HG02981 (cell line): Measurements from ENCODE around the gene COQ8B.
"Not testable (repeated sequence)": the region's sequence is repeated elsewhere in the genome, so short reads cannot be mapped to it uniquely, and the experiment has no call there.

Experiments
- ATAC-seq: cut with Tn5 transposase; IDR thresholded peaks from one replicate; pipeline ENCODE4 v1.9.1; 2021; ENCODE audit warnings: mild to moderate bottlenecking, moderate library complexity; ENCODE audit not compliant: unreplicated experiment

The COQ8B gene

DNA sequence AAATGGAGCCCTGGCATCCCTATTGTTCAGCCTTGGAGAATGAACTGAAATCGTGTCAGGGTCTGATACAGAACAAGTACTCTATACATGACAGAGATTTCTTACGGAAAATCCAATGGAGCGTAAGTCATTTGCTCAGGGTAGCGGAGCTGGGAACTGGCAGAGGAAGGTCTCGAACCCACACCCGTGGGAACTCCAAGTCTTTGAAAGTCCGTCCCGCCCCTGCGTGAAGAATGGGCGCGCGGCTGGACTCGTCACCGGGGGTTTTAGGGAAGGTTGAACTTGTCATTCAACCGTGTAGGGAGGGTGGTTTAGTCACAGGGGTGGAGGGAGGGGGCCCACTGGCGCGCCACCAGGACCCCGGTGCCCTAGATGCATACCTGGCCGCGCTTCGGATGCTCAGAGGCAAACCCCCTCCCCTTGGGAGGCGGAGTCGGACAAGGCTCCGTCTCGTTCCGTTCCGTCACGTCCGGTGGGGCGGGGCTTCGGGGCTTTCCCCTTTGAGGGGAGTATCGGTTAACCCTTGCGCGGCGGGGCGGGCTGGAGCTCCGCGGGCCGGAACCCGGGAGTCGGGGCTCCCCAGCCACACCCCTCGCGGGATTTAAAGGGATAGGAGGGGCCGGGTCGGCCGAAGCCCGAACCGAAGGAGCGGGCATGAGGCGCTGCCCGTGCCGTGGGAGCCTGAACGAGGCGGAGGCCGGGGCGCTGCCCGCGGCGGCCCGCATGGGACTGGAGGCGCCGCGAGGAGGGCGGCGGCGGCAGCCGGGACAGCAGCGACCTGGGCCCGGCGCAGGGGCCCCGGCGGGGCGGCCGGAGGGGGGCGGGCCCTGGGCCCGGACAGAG lies at the start of gene COQ8B, which contains the start of gene ITPKC:
TSS of gene COQ8B (minus strand) at position 405 of the 843 bp plus-strand sequence. CDS start 2,254 bp downstream, outside the sequence.
TSS of gene ITPKC (plus strand) at position 631 of the 843 bp plus-strand sequence. CDS start at position 655, 24 bp downstream.
- peak; percentile 57 for ATAC-seq

- ATAC-seq, result not testable (repeated sequence)
Measured at GRCh38 chr19:40766385-40766784, 49.7 kb upstream of the COQ8B start.

DNA sequence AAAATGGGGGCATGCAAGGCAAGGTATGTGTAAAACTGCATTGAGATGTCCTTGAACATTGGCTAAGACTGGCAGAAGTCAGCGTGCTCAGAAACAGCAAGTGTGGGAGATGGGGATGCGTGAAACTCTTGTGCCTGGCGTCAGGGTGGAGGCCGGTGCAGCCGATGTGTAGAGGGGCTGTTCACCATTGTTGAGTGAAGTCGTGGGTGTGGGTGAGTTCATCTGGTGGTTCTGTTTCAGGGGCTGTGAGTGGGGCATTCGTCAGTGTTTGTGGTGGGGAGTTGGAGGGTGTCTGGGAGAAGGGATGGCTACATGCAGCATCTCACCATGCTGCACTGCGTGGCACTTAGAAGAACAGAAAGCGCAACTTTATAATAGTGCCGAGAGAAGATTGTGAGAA lies 47.3 kb upstream of the COQ8B start:
- ATAC-seq, result no peak

DNA sequence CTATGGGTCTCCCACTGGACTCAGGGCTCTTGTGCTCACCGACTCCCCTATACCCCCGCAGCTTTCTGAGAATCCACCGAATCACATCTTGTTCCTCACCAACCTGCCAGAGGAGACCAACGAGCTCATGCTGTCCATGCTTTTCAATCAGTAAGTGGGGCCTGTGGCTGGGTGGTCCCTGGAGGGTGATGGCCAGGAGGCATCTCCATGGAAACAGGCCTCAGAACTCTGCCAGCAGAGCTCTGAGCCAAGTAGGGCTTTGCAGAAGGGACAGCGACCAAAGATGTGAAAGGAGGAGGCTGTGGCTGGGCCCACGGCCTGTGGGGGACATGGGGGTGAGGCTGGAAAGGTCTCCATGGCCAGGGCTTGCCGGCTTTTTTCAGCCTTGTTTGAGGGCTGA lies 46.8 kb upstream of the COQ8B start:
- ATAC-seq, result no peak

DNA sequence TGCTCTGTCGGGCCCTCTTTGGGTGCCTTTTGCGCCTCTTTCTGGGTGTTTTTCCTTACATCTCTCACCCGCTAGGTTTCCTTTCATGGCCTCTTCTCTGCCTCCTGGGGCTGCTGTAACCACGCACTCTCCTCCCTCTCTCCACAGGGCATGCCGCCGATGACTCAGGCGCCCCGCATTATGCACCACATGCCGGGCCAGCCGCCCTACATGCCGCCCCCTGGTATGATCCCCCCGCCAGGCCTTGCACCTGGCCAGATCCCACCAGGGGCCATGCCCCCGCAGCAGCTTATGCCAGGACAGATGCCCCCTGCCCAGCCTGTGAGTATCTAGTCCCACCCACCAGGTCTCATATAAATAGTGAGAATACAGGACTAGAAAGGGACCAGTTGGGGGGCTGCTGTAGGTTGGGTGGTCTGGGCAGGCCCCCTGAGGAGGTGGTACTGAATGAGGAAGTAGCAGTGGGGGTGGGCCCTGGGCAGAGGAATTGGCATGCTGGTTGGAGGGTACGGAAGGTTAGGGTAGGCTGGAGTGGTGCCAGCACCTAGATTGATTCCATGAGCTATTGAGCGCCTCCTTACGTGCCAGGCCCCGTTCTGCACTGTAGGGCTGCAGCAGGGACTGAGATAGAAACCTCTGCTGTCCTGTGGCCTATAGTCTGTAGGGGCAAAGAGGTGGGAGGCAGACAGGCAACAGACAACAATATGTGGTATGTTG lies 46.2 kb upstream of the COQ8B start:
- no peak for ATAC-seq

GRCh38 chr19:40759352-40759751 lies 42.7 kb upstream of the COQ8B start:
- ATAC-seq, result no peak

- ATAC-seq, result no peak
Measured at GRCh38 chr19:40758491-40758890, 41.8 kb upstream of the COQ8B start.

DNA sequence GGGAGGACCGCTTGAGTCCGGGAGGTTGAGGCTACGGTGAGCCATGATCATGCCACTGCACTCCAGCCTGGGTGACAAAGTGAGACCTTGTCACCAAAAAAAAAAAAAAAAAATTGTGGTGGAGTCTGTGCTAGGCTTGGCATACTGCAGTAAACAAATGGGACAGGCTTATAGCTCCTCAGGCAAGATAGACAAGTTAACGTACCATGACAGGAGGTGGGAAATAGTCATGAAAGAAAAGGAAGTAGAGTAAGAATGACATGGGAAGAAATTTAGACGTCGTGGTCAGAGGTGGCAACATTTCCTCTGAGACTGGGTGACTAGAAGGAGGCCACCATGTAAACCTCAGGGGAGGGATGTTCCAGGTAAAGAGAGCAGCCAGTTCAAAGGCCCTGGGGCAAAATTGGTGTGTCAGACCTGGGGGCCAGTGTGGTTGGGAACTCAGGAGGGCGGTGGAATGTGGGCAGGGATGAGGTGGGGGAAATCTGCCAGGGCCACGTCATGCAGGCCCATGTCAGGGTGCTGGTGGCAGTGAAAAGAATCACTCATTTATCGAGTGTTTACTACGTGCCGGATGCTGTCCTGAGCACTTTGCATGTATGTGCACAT lies 39.9 kb upstream of the COQ8B start:
- ATAC-seq, result no peak

DNA sequence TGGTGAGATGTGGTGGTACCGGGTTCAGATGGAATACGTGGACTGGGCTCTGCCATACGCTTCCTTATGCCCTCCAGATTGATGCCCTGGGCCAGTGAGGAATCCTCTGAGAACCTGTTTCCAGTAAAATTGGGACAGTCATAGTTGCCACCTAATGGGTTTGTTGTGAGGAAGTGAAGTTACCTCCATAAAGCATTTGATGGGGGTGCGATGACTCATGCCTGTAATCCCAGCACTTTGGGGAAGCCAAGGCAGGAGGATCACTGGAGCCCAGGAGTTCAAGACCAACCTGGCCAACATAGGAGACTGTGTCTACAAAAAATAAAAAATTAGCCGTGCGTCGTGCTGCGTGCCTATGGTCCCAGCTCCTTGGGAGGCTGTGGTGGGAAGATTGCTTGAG lies 39.1 kb upstream of the COQ8B start:
- no peak for ATAC-seq

DNA sequence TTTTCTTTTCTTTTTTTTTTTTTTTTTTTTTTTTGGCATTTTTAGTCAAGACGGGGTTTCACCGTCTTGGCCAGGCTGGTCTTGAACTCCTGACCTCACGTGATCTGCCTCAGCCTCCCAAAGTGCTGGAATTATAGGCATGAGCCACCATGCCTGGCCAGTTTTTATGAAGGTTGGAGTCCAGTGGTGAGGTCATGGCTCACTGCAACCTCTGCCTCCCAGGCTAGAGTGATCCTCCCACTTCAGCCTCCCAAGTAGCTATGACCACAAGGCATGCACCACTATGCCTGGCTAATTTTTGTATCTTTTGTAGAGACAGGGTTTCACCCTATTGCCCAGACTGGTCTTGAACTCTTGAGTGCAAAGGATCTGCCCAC lies 38.5 kb upstream of the COQ8B start:
- no peak for ATAC-seq

- ATAC-seq, result no peak
Measured at GRCh38 chr19:40754611-40755247, 38.0 kb upstream of the COQ8B start.

DNA sequence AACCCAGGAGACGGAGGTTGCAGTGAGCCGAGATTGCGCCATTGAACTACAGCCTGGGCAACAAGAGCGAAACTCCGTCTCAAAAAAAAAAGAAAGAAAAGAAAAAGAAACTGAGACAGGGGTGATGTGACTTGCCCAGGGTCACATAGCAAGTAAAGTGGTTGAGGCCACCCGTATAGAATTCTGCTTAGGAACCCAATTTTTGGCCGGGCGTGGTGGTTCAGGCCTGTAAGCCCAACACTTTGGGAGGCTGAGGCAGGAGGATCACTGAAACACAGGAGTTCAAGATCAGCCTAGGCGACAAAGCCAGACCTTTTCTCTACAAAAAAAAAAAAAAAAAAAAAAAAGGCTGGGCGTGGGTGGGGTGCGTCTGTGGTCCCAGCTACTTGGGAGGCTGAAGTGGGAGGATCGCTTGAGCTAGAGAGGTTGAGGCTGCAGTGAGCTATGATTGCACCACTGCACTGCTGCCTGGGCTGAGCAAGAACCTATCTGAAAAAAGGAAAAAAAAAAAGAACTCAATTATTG lies 35.6 kb upstream of the COQ8B start:
- ATAC-seq, result no peak

DNA sequence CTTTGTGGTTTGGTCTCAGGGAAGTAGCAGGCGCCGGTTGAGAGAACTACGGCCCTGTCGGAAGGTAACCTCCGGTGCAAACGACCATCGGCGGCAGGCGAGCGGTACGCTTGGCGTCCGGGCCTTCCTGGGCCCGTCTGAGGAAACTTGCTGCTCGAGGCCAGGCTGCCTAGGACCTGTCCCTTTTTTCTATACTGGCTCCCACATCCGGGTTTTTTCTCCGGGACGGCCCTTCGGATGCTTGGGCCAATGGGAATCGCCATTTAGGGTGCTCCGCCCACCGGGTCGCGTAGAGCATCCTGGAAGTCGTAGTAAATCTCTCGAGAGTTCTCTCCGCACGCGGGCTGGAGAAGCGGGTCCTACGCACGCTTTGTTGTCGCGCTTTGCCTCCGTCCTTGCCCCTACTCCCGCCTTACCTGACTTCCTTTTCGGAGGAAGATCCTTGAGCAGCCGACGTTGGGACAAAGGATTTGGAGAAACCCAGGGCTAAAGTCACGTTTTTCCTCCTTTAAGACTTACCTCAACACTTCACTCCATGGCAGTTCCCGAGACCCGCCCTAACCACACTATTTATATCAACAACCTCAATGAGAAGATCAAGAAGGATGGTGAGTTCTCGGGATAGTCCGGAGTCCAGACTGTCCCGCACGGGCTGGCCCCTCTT lies 34.3 kb upstream of the COQ8B start, which contains the start of gene SNRPA:
TSS of gene SNRPA (plus strand) at position 330 of the 664 bp plus-strand sequence. CDS start at position 536, 206 bp downstream.
- peak; percentile 50 for ATAC-seq

- ATAC-seq, result peak; percentile 83
Measured at GRCh38 chr19:40750058-40750873, 33.6 kb upstream of the COQ8B start, which contains the start of gene ACTMAP. Gene ACTMAP (minus strand): TSS chr19:40750477. CDS start chr19:40749803, 674 bp downstream.

- no peak for ATAC-seq
Measured at GRCh38 chr19:40747536-40747935, 30.9 kb upstream of the COQ8B start.

- no peak for ATAC-seq
Measured at GRCh38 chr19:40745402-40745780, 28.7 kb upstream of the COQ8B start.

DNA sequence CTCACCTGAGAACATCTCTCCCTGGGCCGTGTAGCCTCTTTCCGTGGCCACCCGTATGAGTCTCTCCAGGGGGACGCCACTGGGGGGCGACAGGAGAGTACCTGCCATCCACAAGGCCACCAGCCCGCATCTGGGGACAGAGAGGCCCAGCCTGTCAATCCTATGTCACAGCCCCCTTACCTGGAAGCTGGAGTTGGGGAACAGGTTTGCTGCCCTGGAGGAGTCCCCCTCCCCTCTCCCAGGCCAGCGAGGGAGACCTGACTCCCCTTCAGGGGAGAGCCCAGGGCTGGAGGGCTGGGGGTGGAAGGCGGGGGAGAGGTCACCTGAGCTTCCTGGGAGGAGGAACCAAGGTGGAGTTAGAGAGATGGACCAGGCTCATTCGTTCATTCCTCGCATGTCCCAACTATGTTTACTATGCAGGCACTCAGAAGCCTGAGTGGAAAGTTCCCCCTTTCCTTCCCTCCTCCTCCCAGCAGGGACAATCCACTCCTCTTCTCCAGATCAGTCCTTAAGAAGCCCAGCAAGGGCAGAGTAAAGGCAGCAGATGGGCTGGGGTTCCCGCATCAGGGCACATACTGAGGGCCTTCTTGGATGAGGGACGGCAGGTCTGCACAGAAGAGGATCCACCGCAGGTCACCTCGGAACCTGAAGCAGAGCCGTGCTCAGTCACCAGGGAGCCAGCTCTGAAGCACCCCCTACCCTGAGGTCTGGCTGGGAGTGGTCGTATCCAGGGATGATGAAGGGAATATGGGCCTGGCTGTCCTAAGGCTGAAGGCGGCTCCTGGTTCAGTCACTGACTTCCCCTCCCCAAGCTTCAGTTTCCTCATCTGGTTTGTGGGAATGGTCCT lies 28.1 kb upstream of the COQ8B start:
- ATAC-seq, result no peak

DNA sequence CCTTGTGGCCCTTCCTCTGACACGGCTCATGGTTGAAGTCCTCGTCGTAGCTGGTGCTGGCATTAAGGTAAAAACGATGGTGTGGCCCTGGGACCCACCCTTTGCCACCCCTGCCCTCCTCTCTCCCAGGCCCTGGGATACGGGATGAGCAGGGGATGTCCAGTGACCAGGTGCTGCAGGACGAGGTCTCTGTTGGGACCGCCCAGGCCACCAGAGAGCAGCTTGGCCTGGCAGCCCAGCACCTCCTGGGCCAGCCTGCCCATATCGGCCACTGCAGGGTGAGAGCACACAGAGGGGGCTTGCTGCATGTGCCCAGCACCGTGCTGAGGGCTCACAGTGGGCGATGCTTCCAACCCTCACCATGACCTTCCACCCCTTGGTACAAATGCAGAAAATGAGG lies 27.2 kb upstream of the COQ8B start:
- ATAC-seq, result no peak
